Left ventricle myocardium inferior (tissue), 1 donor: ENCODE measurements around the gene SAP30. TPM values are rescaled to one million over a fixed set of nuclear protein-coding genes. Genes with fewer than 3 reads are reported as not detected.

ENCODE experiments used
- DNase-seq: peaks from one replicate; pipeline ENCODE4 v3.0.0-alpha.2; 2020
- H3K27ac ChIP-seq: fragments of 200-600 bp; replicated peaks from 2 replicates; pipeline ENCODE4 v1.8.0; 2021
- H3K27me3 ChIP-seq: fragments of 200-600 bp; 2 replicates; pipeline ENCODE4 v1.8.0; 2021; ENCODE audit warnings: low read depth
- H3K36me3 ChIP-seq: fragments of 200-600 bp; 2 replicates; pipeline ENCODE4 v1.8.0; 2021
- H3K4me1 ChIP-seq: fragments of 200-600 bp; 2 replicates; pipeline ENCODE4 v1.8.0; 2021
- H3K4me3 ChIP-seq: fragments of 200-600 bp; 2 replicates; pipeline ENCODE4 v1.8.0; 2021; ENCODE audit warnings: mild to moderate bottlenecking, moderate library complexity
- H3K9me3 ChIP-seq: fragments of 200-600 bp; replicated peaks from 2 replicates; pipeline ENCODE4 v1.8.0; 2021
- intact Hi-C: fragments of 100-400 bp; cut with micrococcal nuclease; formaldehyde crosslinking; loops from one replicate; pipeline ENCODE4 v1.11.0; 2022
- total RNA-seq: library from RNA; stranded (reverse); fragmentation: NEBNext Ultra II Directional; extraction: Animal tissue kit (Norgen Biotek cat#: 25700); gene quantifications from one replicate; pipeline ENCODE4 v1.2.1, GENCODE V29; 2021
- TF ChIP-seq, protein P1 (sequence below): fragments of 200-600 bp; IDR thresholded peaks from 2 replicates; pipeline ENCODE4 v1.8.0; 2021; ENCODE audit warnings: antibody characterized with exemption, mild to moderate bottlenecking, borderline replicate concordance
- donor health status: DM: no; HTN: yes; CAD: no; lungs with severe emphysema.

Gene SAP30
- total RNA-seq, 1 donor from 2014 or later = 16.5 TPM

DNA sequence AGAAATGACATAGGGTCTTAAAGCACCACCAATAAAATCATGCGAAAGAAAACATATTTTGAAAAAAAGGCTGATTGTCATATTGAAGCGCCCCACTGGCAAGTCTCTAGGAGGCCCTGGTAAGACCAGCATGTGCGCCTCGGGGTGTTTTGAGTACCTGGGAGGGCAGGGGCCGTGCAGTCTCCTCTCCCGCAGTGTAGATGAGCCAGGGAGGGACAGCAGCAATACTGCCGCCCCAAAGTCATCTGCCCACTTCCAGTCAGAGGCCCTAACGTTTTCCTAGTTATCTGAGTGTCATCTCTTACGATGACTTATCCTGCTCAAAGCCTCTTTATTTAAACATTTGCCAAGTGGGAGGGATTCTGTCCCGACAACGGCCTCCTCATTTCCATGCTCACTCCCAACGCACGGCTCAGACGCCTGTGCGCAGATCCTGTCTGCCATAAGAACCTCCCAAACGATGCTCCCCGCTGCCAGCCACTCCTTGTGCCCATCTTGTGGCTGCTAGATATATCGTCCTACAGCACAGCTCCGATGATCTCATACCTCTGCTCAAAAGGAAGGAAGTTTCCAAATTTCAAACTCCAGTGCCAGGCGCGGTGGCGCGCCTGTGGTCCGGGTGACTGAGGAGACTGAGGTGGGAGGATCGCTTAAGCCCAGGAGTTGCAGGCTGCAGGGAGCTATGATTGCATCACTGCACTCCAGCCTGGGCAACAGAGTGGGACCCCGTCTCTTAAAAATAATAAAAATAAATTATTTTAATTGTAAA lies 45.3 kb downstream of the SAP30 start:
- intact Hi-C loops = loop anchor here (2.0 to 10.0 kb wide), 2 partner anchors 97 to 401 kb away; no protein-coding TSS in a partner anchor
- no peaks in the 10 kb centered on the region for H3K36me3 ChIP-seq
- H3K27me3 ChIP-seq = no peaks in the 10 kb centered on the region
- peak overlapping the region; percentile 5 for H3K27ac ChIP-seq
- TF ChIP-seq, protein P1, sequence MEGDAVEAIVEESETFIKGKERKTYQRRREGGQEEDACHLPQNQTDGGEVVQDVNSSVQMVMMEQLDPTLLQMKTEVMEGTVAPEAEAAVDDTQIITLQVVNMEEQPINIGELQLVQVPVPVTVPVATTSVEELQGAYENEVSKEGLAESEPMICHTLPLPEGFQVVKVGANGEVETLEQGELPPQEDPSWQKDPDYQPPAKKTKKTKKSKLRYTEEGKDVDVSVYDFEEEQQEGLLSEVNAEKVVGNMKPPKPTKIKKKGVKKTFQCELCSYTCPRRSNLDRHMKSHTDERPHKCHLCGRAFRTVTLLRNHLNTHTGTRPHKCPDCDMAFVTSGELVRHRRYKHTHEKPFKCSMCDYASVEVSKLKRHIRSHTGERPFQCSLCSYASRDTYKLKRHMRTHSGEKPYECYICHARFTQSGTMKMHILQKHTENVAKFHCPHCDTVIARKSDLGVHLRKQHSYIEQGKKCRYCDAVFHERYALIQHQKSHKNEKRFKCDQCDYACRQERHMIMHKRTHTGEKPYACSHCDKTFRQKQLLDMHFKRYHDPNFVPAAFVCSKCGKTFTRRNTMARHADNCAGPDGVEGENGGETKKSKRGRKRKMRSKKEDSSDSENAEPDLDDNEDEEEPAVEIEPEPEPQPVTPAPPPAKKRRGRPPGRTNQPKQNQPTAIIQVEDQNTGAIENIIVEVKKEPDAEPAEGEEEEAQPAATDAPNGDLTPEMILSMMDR = no peak
- peak; percentile 48 for DNase-seq
- H3K9me3 ChIP-seq = no peaks in the 10 kb centered on the region
- peaks cover 13% of the 10 kb centered on the region for H3K4me1 ChIP-seq
- H3K4me3 ChIP-seq = peak overlapping the region; percentile 15

DNA sequence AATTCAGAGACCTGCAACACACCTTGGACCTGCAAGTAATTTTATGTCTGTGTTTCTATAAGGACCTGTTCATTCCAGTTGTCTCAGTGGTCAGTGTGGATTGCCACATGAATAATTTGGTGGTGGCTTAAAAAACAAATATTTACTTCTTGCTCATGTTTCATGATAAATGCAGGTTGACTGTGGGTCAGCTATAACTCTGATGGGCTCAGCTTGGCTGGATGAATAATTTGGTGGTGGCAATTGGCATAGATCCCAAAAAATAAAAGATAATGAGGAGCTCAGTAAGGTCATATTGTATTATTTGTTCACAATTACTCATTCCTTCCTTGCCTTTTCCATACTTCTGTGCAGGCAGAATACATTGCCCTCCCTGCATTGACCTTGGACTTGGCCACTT lies 47.1 kb downstream of the SAP30 start:
- Histone ChIP-seq H3K36me3 (no peaks in the 10 kb centered on the region), H3K4me3 (no peak overlapping the region), H3K27ac (no peak overlapping the region), H3K9me3 (no peaks in the 10 kb centered on the region), H3K27me3 (no peaks in the 10 kb centered on the region), H3K4me1 (peaks cover 7% of the 10 kb centered on the region)
- intact Hi-C loops = loop anchor here (2.0 to 10.0 kb wide), 2 partner anchors 99 to 403 kb away; no protein-coding TSS in a partner anchor
- no peak for DNase-seq
- TF ChIP-seq, protein P1 = no peak

DNA sequence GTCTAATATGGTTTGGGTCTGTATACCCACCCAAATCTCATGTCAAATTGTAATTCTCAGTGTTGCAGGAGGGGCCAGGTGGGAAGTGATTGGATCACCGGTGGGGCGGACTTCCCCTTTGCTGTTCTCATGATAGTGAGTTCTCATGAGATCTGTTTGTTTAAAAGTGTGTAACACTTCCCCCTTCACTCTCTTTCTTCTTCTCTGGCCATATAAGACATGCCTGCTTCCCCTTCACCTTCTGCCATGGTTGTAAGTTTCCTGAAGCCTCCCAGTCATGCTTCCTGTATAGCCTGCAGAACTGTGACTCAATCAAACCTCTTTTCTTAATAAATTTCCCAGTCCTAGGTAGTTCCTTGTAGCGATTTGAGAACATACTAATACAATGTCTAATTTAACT lies 47.9 kb downstream of the SAP30 start:
- no peaks in the 10 kb centered on the region for H3K27me3 ChIP-seq
- no peaks in the 10 kb centered on the region for H3K36me3 ChIP-seq
- H3K9me3 ChIP-seq = no peaks in the 10 kb centered on the region
- TF ChIP-seq, protein P1 = no peak
- DNase-seq = no peak
- no peak overlapping the region for H3K4me3 ChIP-seq
- H3K27ac ChIP-seq = no peak overlapping the region
- intact Hi-C loops = loop anchor here (10.0 kb wide), 1 partner anchor 404 kb away; no protein-coding TSS in a partner anchor
- H3K4me1 ChIP-seq = peaks cover 7% of the 10 kb centered on the region

DNA sequence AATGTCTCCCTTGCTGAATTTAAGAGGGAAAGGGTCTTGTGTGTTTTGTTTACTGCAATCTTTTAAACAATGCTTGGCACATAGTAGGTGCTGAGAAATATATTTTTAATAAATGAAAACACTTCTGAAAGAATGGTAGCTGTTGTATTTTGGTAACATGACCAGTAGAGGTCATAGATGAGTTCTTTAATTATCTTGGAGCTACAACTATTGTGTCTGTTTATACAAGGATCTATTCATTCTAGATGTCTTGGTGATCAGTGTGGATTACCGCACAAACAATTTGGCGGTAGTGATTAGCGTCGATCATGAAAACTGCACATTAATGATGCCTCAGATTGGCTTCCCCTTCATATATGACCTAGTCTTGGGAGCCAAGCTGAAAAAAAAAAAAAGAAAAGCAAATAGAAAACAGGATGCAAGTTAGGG lies 49.6 kb downstream of the SAP30 start:
- H3K4me3 ChIP-seq = no peak overlapping the region

DNA sequence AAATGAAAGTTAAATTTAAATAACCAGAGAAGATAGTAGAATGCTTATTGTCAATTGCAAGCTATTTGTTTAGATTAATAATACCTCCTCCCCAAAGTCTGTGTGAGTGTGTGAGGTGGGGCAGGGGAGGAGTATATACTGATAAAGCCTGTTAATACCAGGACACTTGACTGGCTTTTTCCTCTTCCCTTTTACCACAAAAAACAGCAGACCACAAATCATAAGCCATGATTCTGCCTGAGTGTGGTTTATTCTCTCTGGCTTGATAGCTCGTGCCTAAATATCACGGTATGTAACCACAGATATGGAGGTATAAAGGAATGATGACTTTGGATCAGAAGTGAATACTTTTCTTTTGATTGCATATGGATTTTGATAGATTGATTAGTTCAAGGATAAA lies 50.0 kb downstream of the SAP30 start:
- H3K27me3 ChIP-seq = no peaks in the 10 kb centered on the region
- H3K4me3 ChIP-seq = no peak overlapping the region
- TF ChIP-seq, protein P1 = no peak
- H3K36me3 ChIP-seq = no peaks in the 10 kb centered on the region
- H3K9me3 ChIP-seq = no peaks in the 10 kb centered on the region
- DNase-seq = no peak
- H3K27ac ChIP-seq = no peak overlapping the region
- intact Hi-C loops = loop anchor here (5.0 kb wide), 1 partner anchor 72 kb away; no protein-coding TSS in a partner anchor
- H3K4me1 ChIP-seq = peaks cover 15% of the 10 kb centered on the region

More for the DNA sequence above, 49.6 kb downstream of the SAP30 start:
- DNase-seq = no peak
- H3K27me3 ChIP-seq = no peaks in the 10 kb centered on the region
- intact Hi-C loops = loop anchor here (5.0 kb wide), 1 partner anchor 72 kb away; no protein-coding TSS in a partner anchor
- H3K4me1 ChIP-seq = peaks cover 11% of the 10 kb centered on the region
- TF ChIP-seq, protein P1 = peak; percentile 62
- no peak overlapping the region for H3K27ac ChIP-seq
- no peaks in the 10 kb centered on the region for H3K36me3 ChIP-seq
- no peaks in the 10 kb centered on the region for H3K9me3 ChIP-seq
